WTC11 (cell line): ENCODE data around the gene KCNQ2. TPM values are rescaled to one million over a fixed set of nuclear protein-coding genes. Genes with fewer than 3 reads are reported as not detected.

Experiments
- ATAC-seq: fragments of 200-7000 bp; cut with Tn5 transposase; 2 replicates; pipeline ENCODE4 v1.10.0; 2021; ENCODE audit warnings: mild to moderate bottlenecking, moderate library complexity
- CTCF ChIA-PET: fragments of 300-600 bp; sonication (Branson Sonifier 250); formaldehyde crosslinking; loops from one replicate; lab custom pipeline; 2021; ENCODE audit warnings: antibody characterized with exemption; lab: Charles Lee
- POLR2A ChIA-PET: fragments of 350-600 bp; sonication (Branson Sonifier 250); formaldehyde crosslinking; loops from one replicate; lab custom pipeline; 2021; ENCODE audit warnings: antibody characterized with exemption; lab: Charles Lee
- DNase-seq: peaks from one replicate; pipeline ENCODE4 v3.0.0; 2021; ENCODE audit warnings: low spot score
- H3K27ac Mint-ChIP-seq: 2 replicates; pipeline ENCODE4 v1.8.0; 2021; ENCODE audit warnings: mixed read lengths
- H3K27me3 Mint-ChIP-seq: 2 replicates; pipeline ENCODE4 v1.8.0; 2021; ENCODE audit warnings: low read depth, mild to moderate bottlenecking, moderate library complexity, mixed read lengths
- H3K36me3 Mint-ChIP-seq: 2 replicates; pipeline ENCODE4 v1.8.0; 2021; ENCODE audit warnings: mixed read lengths
- H3K4me1 Mint-ChIP-seq: 2 replicates; pipeline ENCODE4 v1.8.0; 2022; ENCODE audit warnings: mixed read lengths
- H3K4me3 Mint-ChIP-seq: 2 replicates; pipeline ENCODE4 v1.8.0; 2021; ENCODE audit warnings: mild to moderate bottlenecking, moderate library complexity, mixed read lengths
- H3K9me3 Mint-ChIP-seq: 2 replicates; pipeline ENCODE4 v1.8.0; 2021; ENCODE audit warnings: mixed read lengths
- AR ChIP-seq: fragments of 250-450 bp; sonication (Bioruptor Pico); IDR thresholded peaks from 2 replicates; pipeline ENCODE4 v1.9.0; 2021; ENCODE audit warnings: mild to moderate bottlenecking
- ATF1 ChIP-seq: sonication (generic); formaldehyde crosslinking; IDR thresholded peaks from 2 replicates; pipeline ENCODE4 v1.8.1; 2023; ENCODE audit warnings: mild to moderate bottlenecking, moderate library complexity, missing genetic modification reagents
- CDX4 ChIP-seq: fragments of 250-450 bp; sonication (Bioruptor Pico); IDR thresholded peaks from 2 replicates; pipeline ENCODE4 v1.9.0; 2021; ENCODE audit warnings: moderate library complexity, mild to moderate bottlenecking, inconsistent platforms, borderline replicate concordance
- CREM ChIP-seq: sonication (generic); formaldehyde crosslinking; IDR thresholded peaks from 2 replicates; pipeline ENCODE4 v1.8.1; 2022; ENCODE audit warnings: mild to moderate bottlenecking, missing genetic modification reagents, moderate library complexity
- FOXJ3 ChIP-seq: sonication (generic); formaldehyde crosslinking; IDR thresholded peaks from 2 replicates; pipeline ENCODE4 v1.9.0; 2021; ENCODE audit warnings: missing genetic modification reagents, mild to moderate bottlenecking, borderline replicate concordance
- FOXP1 ChIP-seq: sonication (generic); formaldehyde crosslinking; IDR thresholded peaks from 2 replicates; pipeline ENCODE4 v1.8.0; 2022; ENCODE audit warnings: missing genetic modification reagents, mild to moderate bottlenecking, moderate library complexity, borderline replicate concordance
- GRHL2 ChIP-seq: fragments of 250-450 bp; sonication (Bioruptor Pico); IDR thresholded peaks from 2 replicates; pipeline ENCODE4 v1.8.0; 2022; ENCODE audit warnings: mild to moderate bottlenecking, moderate library complexity; ENCODE audit not compliant: insufficient replicate concordance, severe bottlenecking
- HMGA2 ChIP-seq: fragments of 250-450 bp; sonication (Bioruptor Pico); IDR thresholded peaks from 2 replicates; pipeline ENCODE4 v1.4.0; 2021; ENCODE audit warnings: mild to moderate bottlenecking, moderate library complexity
- KAT7 ChIP-seq: sonication (generic); formaldehyde crosslinking; IDR thresholded peaks from 2 replicates; pipeline ENCODE4 v1.8.1; 2023; ENCODE audit warnings: missing genetic modification reagents, mild to moderate bottlenecking, borderline replicate concordance
- NFATC4 ChIP-seq: fragments of 250-450 bp; sonication (Bioruptor Pico); IDR thresholded peaks from 2 replicates; pipeline ENCODE4 v1.9.0; 2021; ENCODE audit warnings: mild to moderate bottlenecking
- NFE2L1 ChIP-seq: sonication (generic); formaldehyde crosslinking; IDR thresholded peaks from 2 replicates; pipeline ENCODE4 v1.8.1; 2023; ENCODE audit warnings: missing genetic modification reagents
- NFYB ChIP-seq: sonication (generic); formaldehyde crosslinking; conservative IDR thresholded peaks from 2 replicates; pipeline ENCODE4 v1.8.0; 2022; ENCODE audit warnings: low read depth, missing genetic modification reagents
- SP1 ChIP-seq: sonication (generic); formaldehyde crosslinking; conservative IDR thresholded peaks from 2 replicates; pipeline ENCODE4 v1.8.1; 2022; ENCODE audit warnings: missing genetic modification reagents
- ZNF121 ChIP-seq: sonication (generic); formaldehyde crosslinking; IDR thresholded peaks from 2 replicates; pipeline ENCODE4 v1.8.0; 2023; ENCODE audit warnings: missing genetic modification reagents
- ZNF263 ChIP-seq: sonication (generic); formaldehyde crosslinking; IDR thresholded peaks from 2 replicates; pipeline ENCODE4 v1.8.1; 2022; ENCODE audit warnings: low read depth, mild to moderate bottlenecking, moderate library complexity, missing genetic modification reagents
- ZNF416 ChIP-seq: fragments of 250-450 bp; sonication (Bioruptor Pico); IDR thresholded peaks from 2 replicates; pipeline ENCODE4 v1.9.0; 2021; ENCODE audit warnings: mild to moderate bottlenecking, inconsistent platforms
- ZNF671 ChIP-seq: fragments of 250-450 bp; sonication (Bioruptor Pico); IDR thresholded peaks from 2 replicates; pipeline ENCODE4 v1.8.0; 2021; ENCODE audit warnings: mild to moderate bottlenecking
- total RNA-seq: library from RNA; stranded (reverse); gene quantifications from 3 replicates; pipeline ENCODE4 v1.2.3, GENCODE V29; 2021
- TF ChIP-seq, protein P1 (sequence below): fragments of 250-450 bp; sonication (Bioruptor Pico); IDR thresholded peaks from 2 replicates; pipeline ENCODE4 v1.8.0; 2021; ENCODE audit warnings: mild to moderate bottlenecking
- TF ChIP-seq, protein P2 (sequence below): sonication (generic); formaldehyde crosslinking; IDR thresholded peaks from 2 replicates; pipeline ENCODE4 v1.8.1; 2023; ENCODE audit warnings: mild to moderate bottlenecking, missing genetic modification reagents
- TF ChIP-seq, protein P3 (sequence below): sonication (generic); formaldehyde crosslinking; IDR thresholded peaks from 2 replicates; pipeline ENCODE4 v1.8.0; 2022; ENCODE audit warnings: mild to moderate bottlenecking, missing genetic modification reagents
- TF ChIP-seq, protein P4 (sequence below): sonication (generic); formaldehyde crosslinking; IDR thresholded peaks from 2 replicates; pipeline ENCODE4 v1.8.0; 2022; ENCODE audit warnings: mild to moderate bottlenecking, missing genetic modification reagents
- TF ChIP-seq, protein P5 (sequence below): sonication (generic); formaldehyde crosslinking; IDR thresholded peaks from 2 replicates; pipeline ENCODE4 v1.8.1; 2022; ENCODE audit warnings: mild to moderate bottlenecking, missing genetic modification reagents, moderate library complexity, borderline replicate concordance

KCNQ2 gene
- total RNA-seq, 1 experiment from 2014 or later, result 99.8 TPM

GRCh38 chr20:63456429-63457284 is 15.8 kb downstream of the KCNQ2 start:
- Mint-ChIP-seq H3K9me3 (no peaks in the 10 kb centered on the region), H3K36me3 (no peaks in the 10 kb centered on the region), H3K27me3 (no peaks in the 10 kb centered on the region), H3K27ac (peak overlapping the region; percentile 79), H3K4me1 (peaks cover 36% of the 10 kb centered on the region), H3K4me3 (no peak overlapping the region)
- POLR2A ChIA-PET, result no interaction called here
- DNase-seq (no peak), ATAC-seq (no peak)
- CTCF ChIA-PET, result interaction anchor here (0.6 to 2.1 kb wide), 3 partner anchors 14 to 708 kb away, joined by 3 to 7 read pairs (median 4); no protein-coding TSS in a partner anchor
- TF ChIP-seq NFATC4 (CRISPR knock-in tag) (no peak), NFYB (CRISPR knock-in tag) (no peak), FOXP1 (CRISPR knock-in tag) (no peak), SP1 (CRISPR knock-in tag) (no peak), FOXJ3 (CRISPR knock-in tag) (no peak), CDX4 (CRISPR knock-in tag) (no peak), GRHL2 (CRISPR knock-in tag) (no peak), CREM (CRISPR knock-in tag) (no peak)
- TF ChIP-seq, protein P1, sequence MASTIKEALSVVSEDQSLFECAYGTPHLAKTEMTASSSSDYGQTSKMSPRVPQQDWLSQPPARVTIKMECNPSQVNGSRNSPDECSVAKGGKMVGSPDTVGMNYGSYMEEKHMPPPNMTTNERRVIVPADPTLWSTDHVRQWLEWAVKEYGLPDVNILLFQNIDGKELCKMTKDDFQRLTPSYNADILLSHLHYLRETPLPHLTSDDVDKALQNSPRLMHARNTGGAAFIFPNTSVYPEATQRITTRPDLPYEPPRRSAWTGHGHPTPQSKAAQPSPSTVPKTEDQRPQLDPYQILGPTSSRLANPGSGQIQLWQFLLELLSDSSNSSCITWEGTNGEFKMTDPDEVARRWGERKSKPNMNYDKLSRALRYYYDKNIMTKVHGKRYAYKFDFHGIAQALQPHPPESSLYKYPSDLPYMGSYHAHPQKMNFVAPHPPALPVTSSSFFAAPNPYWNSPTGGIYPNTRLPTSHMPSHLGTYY (CRISPR knock-in tag), result no peak

DNA sequence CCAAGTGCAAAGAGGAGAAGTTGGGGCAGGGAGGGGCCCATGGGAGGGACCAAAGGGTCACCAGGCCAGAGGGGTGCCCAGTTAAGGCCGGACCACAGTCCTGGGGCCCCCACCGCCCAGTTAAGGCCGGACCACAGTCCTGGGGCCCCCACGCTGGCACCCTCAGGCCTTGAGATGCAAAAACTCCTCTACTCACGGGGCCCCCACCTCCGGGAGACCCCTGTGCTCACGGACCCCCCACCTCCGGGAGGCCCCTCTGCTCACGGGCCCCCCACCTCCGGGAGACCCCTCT is 16.9 kb downstream of the KCNQ2 start:
- H3K36me3 Mint-ChIP-seq, result peaks cover 3% of the 10 kb centered on the region; the same call in 1 of the 2 replicates
- ATAC-seq (no peak), DNase-seq (no peak)
- H3K9me3 Mint-ChIP-seq, result no peaks in the 10 kb centered on the region
- no peaks in the 10 kb centered on the region for H3K27me3 Mint-ChIP-seq
- H3K4me1 Mint-ChIP-seq, result peaks cover 32% of the 10 kb centered on the region
- no peak overlapping the region for H3K27ac Mint-ChIP-seq
- TF ChIP-seq, protein P2, sequence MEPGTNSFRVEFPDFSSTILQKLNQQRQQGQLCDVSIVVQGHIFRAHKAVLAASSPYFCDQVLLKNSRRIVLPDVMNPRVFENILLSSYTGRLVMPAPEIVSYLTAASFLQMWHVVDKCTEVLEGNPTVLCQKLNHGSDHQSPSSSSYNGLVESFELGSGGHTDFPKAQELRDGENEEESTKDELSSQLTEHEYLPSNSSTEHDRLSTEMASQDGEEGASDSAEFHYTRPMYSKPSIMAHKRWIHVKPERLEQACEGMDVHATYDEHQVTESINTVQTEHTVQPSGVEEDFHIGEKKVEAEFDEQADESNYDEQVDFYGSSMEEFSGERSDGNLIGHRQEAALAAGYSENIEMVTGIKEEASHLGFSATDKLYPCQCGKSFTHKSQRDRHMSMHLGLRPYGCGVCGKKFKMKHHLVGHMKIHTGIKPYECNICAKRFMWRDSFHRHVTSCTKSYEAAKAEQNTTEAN, result no peak
- TF ChIP-seq HMGA2 (CRISPR knock-in tag) (no peak), KAT7 (CRISPR knock-in tag) (no peak), ZNF263 (no peak), ZNF121 (no peak), NFE2L1 (CRISPR knock-in tag) (no peak), CREM (CRISPR knock-in tag) (no peak), ZNF416 (no peak), ZNF671 (CRISPR knock-in tag) (no peak), ATF1 (CRISPR knock-in tag) (no peak), AR (CRISPR knock-in tag) (no peak)
- TF ChIP-seq, protein P3, sequence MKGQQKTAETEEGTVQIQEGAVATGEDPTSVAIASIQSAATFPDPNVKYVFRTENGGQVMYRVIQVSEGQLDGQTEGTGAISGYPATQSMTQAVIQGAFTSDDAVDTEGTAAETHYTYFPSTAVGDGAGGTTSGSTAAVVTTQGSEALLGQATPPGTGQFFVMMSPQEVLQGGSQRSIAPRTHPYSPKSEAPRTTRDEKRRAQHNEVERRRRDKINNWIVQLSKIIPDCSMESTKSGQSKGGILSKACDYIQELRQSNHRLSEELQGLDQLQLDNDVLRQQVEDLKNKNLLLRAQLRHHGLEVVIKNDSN (CRISPR knock-in tag), result no peak
- TF ChIP-seq, protein P4, sequence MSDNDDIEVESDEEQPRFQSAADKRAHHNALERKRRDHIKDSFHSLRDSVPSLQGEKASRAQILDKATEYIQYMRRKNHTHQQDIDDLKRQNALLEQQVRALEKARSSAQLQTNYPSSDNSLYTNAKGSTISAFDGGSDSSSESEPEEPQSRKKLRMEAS (CRISPR knock-in tag), result no peak
- TF ChIP-seq, protein P5, sequence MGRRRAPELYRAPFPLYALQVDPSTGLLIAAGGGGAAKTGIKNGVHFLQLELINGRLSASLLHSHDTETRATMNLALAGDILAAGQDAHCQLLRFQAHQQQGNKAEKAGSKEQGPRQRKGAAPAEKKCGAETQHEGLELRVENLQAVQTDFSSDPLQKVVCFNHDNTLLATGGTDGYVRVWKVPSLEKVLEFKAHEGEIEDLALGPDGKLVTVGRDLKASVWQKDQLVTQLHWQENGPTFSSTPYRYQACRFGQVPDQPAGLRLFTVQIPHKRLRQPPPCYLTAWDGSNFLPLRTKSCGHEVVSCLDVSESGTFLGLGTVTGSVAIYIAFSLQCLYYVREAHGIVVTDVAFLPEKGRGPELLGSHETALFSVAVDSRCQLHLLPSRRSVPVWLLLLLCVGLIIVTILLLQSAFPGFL (CRISPR knock-in tag), result no peak
- H3K4me3 Mint-ChIP-seq, result no peak overlapping the region
- POLR2A ChIA-PET, result no interaction called here
- CTCF ChIA-PET, result interaction anchor here (0.8 kb wide), 1 partner anchor 78 kb away, joined by 3 read pairs; no protein-coding TSS in a partner anchor
